Measurements from ENCODE around the gene ENO3.

- TF ChIP-seq CTCF (conservative IDR thresholded peaks at IDR 0.05): peak; percentile 86
- TF ChIP-seq EZH2 (IDR thresholded peaks at IDR 0.05; ENCODE audit: low read depth): no peak
These were observed 42.0 kb upstream of the ENO3 start for GRCh38 chr17:4908711-4909496.

Measured in PC-9 (cell line).